GM12878 (cell line): ENCODE measurements around the gene COL18A1.

ENCODE experiments used
- NFYB ChIP-seq: IDR thresholded peaks from 2 replicates; pipeline ENCODE4 v1.6.1; 2011; ENCODE audit warnings: low read depth, mild to moderate bottlenecking, low read length, improper control_type of control experiment, moderate library complexity; ENCODE audit not compliant: insufficient read depth
- POLR2AphosphoS5 ChIP-seq: IDR thresholded peaks from 2 replicates; pipeline ENCODE4 v1.6.1; 2011; ENCODE audit warnings: mild to moderate bottlenecking, low read length, inconsistent platforms
- SUZ12 ChIP-seq: fragments of 200-600 bp; sonication (generic); IDR thresholded peaks from one replicate; pipeline ENCODE4 v1.6.1; 2018; ENCODE audit warnings: antibody characterized with exemption, mild to moderate bottlenecking; ENCODE audit not compliant: unreplicated experiment
- TF ChIP-seq, protein P1 (sequence below): IDR thresholded peaks from 2 replicates; pipeline ENCODE4 v1.6.1; 2012; ENCODE audit warnings: mild to moderate bottlenecking, low read depth, low read length
- TF ChIP-seq, protein P2 (sequence below), 3 experiments: IDR thresholded peaks in 2 of 3; conservative IDR thresholded peaks in 1 of 3; 2 replicates each; pipeline ENCODE4 v1.5.1; 2011; ENCODE audit warnings: low read depth in 3 of 3, low read length in 3 of 3, mild to moderate bottlenecking in 3 of 3, control low read depth in 2 of 3, moderate library complexity in 2 of 3, inconsistent platforms in 1 of 3, mixed read lengths in 1 of 3; ENCODE audit not compliant: control insufficient read depth in 2 of 3, insufficient read depth in 1 of 3; ENCODE audit errors: extremely low read depth in 1 of 3

DNA sequence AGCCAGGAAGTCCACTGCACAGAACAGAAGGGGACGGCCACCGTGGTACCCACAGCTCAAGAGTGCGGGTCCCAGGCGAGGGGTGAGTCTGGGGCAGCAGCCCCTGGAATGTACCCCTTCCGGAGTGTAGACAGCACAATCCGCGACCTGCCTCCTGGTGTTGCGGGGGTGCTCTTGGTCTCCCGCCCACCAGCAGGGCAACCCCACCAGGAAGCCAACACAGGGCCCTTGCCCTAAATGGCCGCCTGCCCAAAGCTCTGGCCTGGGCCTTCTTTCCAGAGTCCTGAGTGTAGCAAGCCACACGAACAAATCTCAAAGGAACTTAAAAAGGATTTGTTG lies 138.4 kb downstream of the COL18A1 start:
- TF ChIP-seq POLR2AphosphoS5, result no peak
- TF ChIP-seq NFYB, result no peak
- no peak for TF ChIP-seq SUZ12
- TF ChIP-seq, protein P1, sequence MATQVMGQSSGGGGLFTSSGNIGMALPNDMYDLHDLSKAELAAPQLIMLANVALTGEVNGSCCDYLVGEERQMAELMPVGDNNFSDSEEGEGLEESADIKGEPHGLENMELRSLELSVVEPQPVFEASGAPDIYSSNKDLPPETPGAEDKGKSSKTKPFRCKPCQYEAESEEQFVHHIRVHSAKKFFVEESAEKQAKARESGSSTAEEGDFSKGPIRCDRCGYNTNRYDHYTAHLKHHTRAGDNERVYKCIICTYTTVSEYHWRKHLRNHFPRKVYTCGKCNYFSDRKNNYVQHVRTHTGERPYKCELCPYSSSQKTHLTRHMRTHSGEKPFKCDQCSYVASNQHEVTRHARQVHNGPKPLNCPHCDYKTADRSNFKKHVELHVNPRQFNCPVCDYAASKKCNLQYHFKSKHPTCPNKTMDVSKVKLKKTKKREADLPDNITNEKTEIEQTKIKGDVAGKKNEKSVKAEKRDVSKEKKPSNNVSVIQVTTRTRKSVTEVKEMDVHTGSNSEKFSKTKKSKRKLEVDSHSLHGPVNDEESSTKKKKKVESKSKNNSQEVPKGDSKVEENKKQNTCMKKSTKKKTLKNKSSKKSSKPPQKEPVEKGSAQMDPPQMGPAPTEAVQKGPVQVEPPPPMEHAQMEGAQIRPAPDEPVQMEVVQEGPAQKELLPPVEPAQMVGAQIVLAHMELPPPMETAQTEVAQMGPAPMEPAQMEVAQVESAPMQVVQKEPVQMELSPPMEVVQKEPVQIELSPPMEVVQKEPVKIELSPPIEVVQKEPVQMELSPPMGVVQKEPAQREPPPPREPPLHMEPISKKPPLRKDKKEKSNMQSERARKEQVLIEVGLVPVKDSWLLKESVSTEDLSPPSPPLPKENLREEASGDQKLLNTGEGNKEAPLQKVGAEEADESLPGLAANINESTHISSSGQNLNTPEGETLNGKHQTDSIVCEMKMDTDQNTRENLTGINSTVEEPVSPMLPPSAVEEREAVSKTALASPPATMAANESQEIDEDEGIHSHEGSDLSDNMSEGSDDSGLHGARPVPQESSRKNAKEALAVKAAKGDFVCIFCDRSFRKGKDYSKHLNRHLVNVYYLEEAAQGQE, result no peak
- TF ChIP-seq, protein P2, sequence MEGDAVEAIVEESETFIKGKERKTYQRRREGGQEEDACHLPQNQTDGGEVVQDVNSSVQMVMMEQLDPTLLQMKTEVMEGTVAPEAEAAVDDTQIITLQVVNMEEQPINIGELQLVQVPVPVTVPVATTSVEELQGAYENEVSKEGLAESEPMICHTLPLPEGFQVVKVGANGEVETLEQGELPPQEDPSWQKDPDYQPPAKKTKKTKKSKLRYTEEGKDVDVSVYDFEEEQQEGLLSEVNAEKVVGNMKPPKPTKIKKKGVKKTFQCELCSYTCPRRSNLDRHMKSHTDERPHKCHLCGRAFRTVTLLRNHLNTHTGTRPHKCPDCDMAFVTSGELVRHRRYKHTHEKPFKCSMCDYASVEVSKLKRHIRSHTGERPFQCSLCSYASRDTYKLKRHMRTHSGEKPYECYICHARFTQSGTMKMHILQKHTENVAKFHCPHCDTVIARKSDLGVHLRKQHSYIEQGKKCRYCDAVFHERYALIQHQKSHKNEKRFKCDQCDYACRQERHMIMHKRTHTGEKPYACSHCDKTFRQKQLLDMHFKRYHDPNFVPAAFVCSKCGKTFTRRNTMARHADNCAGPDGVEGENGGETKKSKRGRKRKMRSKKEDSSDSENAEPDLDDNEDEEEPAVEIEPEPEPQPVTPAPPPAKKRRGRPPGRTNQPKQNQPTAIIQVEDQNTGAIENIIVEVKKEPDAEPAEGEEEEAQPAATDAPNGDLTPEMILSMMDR (IDR thresholded peaks at IDR 0.05 in 2 of 3, conservative IDR thresholded peaks at IDR 0.05 in 1 of 3; ENCODE audit: control insufficient read depth in 2 of 3, extremely low read depth in 1 of 3, insufficient read depth in 1 of 3, low read depth in 3 of 3, low read length in 3 of 3), result no peak
